Vagina (tissue), 2 donors: ENCODE measurements around the gene MYO7B. TPM values are rescaled to one million over a fixed set of nuclear protein-coding genes. Genes with fewer than 3 reads are reported as not detected.
A peak's percentile ranks its signal among the peaks of the same experiment; 100 is the strongest.
"Not testable (repeated sequence)": the region's sequence is repeated elsewhere in the genome, so short reads cannot be mapped to it uniquely, and the experiment has no call there.

Experiments used
- DNase-seq, 2 donors: peaks; one replicate each; pipeline ENCODE4 v3.0.0-alpha.2; 2017; ENCODE audit errors: extremely low spot score in 2 of 2
- H3K27ac ChIP-seq: fragments of 200-600 bp; sonication (generic); one replicate; pipeline ENCODE4 v1.5.1; 2019
- H3K27me3 ChIP-seq: fragments of 200-600 bp; sonication (generic); one replicate; pipeline ENCODE4 v1.5.1; 2019
- H3K36me3 ChIP-seq, 2 donors: fragments of 200-600 bp; sonication (generic); one replicate each; pipeline ENCODE4 v1.5.1; 2017 to 2019
- H3K4me1 ChIP-seq: fragments of 200-600 bp; sonication (generic); one replicate; pipeline ENCODE4 v1.5.1; 2019
- H3K4me3 ChIP-seq, 2 donors: fragments of 200-600 bp; sonication (generic); 1 replicate in 1 of 2; 2 replicates in 1 of 2; pipeline ENCODE4 v1.5.1; 2016 to 2019
- H3K9me3 ChIP-seq: fragments of 200-600 bp; sonication (generic); one replicate; pipeline ENCODE4 v1.5.1; 2019
- POLR2A ChIP-seq, 2 donors: fragments of 450-650 bp; IDR thresholded peaks; one replicate each; pipeline ENCODE4 v1.6.1; 2017; ENCODE audit warnings: antibody characterized with exemption in 2 of 2, mild to moderate bottlenecking in 2 of 2, moderate library complexity in 2 of 2
- POLR2AphosphoS5 ChIP-seq, 2 donors: sonication (generic); formaldehyde crosslinking; IDR thresholded peaks; one replicate each; pipeline ENCODE4 v1.9.0; 2017; ENCODE audit warnings: antibody characterized with exemption in 2 of 2, mild to moderate bottlenecking in 2 of 2, low read depth in 1 of 2; ENCODE audit not compliant: insufficient read depth in 1 of 2
- intact Hi-C: fragments of 100-400 bp; cut with DNase I; formaldehyde crosslinking; loops from one replicate; pipeline ENCODE4 v1.15.1; 2023
- total RNA-seq: library from RNA; depleted of rRNA; stranded (reverse); fragments of >200 nt; gene quantifications from one replicate; pipeline ENCODE4 v1.2.3, GENCODE V29; 2016
- TF ChIP-seq, protein P1 (sequence below), 3 experiments: fragments of 450-650 bp in 2 of 3; fragments of 200-600 bp in 1 of 3; sonication (generic) in 1 of 3; IDR thresholded peaks; one replicate each; pipeline ENCODE4 v1.5.1; 2017 to 2019; ENCODE audit warnings: antibody characterized with exemption in 3 of 3, mild to moderate bottlenecking in 2 of 3, moderate library complexity in 2 of 3

The MYO7B gene
- total RNA-seq, 1 donor from 2014 or later: not detected

DNA sequence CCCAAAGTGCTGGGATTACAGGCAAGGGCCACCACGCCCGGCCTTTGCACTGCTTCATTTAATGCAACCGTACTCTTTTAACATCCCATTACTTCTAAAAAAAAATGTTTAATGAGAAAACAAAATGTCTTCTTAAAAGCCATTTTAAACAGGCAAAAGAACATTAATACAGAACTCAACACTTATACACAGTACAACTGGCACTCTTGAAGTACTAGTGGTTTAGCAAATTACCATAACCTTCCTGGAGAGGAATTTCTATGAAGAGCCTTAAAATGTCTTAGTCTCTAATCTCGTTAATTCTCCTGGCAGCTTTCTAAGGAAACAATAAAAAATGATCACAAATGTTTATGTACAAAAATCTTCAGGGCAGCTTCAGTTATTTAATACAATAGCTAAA lies 15.1 kb upstream of the MYO7B start:
- no peak overlapping the region for H3K4me3 ChIP-seq
- no peaks in the 10 kb centered on the region for H3K9me3 ChIP-seq
- H3K4me1 ChIP-seq: peaks cover 43% of the 10 kb centered on the region
- TF ChIP-seq, protein P1, sequence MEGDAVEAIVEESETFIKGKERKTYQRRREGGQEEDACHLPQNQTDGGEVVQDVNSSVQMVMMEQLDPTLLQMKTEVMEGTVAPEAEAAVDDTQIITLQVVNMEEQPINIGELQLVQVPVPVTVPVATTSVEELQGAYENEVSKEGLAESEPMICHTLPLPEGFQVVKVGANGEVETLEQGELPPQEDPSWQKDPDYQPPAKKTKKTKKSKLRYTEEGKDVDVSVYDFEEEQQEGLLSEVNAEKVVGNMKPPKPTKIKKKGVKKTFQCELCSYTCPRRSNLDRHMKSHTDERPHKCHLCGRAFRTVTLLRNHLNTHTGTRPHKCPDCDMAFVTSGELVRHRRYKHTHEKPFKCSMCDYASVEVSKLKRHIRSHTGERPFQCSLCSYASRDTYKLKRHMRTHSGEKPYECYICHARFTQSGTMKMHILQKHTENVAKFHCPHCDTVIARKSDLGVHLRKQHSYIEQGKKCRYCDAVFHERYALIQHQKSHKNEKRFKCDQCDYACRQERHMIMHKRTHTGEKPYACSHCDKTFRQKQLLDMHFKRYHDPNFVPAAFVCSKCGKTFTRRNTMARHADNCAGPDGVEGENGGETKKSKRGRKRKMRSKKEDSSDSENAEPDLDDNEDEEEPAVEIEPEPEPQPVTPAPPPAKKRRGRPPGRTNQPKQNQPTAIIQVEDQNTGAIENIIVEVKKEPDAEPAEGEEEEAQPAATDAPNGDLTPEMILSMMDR (IDR thresholded peaks at IDR 0.05): no peak
- TF ChIP-seq POLR2A (IDR thresholded peaks at IDR 0.05) (no peak), POLR2AphosphoS5 (IDR thresholded peaks at IDR 0.05; ENCODE audit: insufficient read depth in 1 of 2, low read depth in 1 of 2) (no peak)
- no peak overlapping the region for H3K27ac ChIP-seq
- DNase-seq: no peak
- intact Hi-C loops: no loop called here
- H3K36me3 ChIP-seq: peaks cover 0 to 26% of the 10 kb centered on the region in 2 donors
- H3K27me3 ChIP-seq: no peaks in the 10 kb centered on the region

- TF ChIP-seq POLR2A (IDR thresholded peaks at IDR 0.05): no peak
- TF ChIP-seq POLR2AphosphoS5 (IDR thresholded peaks at IDR 0.05; ENCODE audit: insufficient read depth in 1 of 2, low read depth in 1 of 2): no peak
- TF ChIP-seq, protein P1 (IDR thresholded peaks at IDR 0.05): no peak
- Histone ChIP-seq H3K27ac (no peak overlapping the region), H3K36me3 (peaks cover 0 to 23% of the 10 kb centered on the region in 2 donors), H3K9me3 (no peaks in the 10 kb centered on the region), H3K27me3 (no peaks in the 10 kb centered on the region), H3K4me3 (no peak overlapping the region), H3K4me1 (peaks cover 43% of the 10 kb centered on the region)
- peak in 1 of 2 donors; percentile 32 for DNase-seq
- intact Hi-C loops: no loop called here
Measured at GRCh38 chr2:127523269-127523939, 12.1 kb upstream of the MYO7B start.

DNA sequence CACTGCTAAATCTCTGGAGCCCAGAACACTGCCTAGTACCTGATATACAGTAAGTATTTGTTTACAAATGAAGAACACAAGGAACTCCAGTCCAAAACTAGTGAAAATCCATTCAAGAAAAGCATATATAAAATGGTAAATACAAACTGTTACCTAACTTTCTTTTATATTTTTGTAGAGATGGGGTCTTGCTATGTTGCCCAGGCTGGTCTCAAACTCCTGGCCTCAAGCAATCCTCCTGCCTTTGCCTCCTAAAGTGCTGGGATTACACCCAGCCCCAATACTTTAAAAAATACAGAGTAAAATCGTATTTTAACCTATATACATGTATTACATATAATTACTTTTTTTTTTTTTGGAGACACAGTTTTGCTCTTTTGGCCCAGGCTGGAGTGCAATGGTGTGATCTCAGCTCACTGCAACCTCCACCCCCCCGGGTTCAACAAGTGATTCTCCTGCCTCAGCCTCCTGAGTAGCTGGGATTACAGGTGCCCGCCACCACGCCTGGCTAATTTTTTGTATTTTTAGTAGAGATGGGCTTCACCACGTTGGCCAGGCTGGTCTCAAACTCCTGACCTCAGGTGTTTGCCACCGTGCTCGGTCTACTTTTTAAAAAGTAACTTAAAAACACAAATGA lies 11.2 kb upstream of the MYO7B start:
- DNase-seq, H3K27ac ChIP-seq, H3K9me3 ChIP-seq, intact Hi-C loops, H3K4me3 ChIP-seq, H3K27me3 ChIP-seq: not testable (repeated sequence)
- H3K36me3 ChIP-seq: peaks cover 0 to 23% of the 10 kb centered on the region in 2 donors
- H3K4me1 ChIP-seq: peaks cover 43% of the 10 kb centered on the region

- Histone ChIP-seq H3K27ac (peak overlapping the region; percentile 94), H3K4me1 (peaks cover 43% of the 10 kb centered on the region), H3K9me3 (no peaks in the 10 kb centered on the region), H3K36me3 (peaks cover 0 to 19% of the 10 kb centered on the region in 2 donors), H3K4me3 (peak overlapping the region; percentile 91 to 93), H3K27me3 (no peaks in the 10 kb centered on the region)
- intact Hi-C loops: no loop called here
- TF ChIP-seq POLR2A (IDR thresholded peaks at IDR 0.05) (no peak), POLR2AphosphoS5 (IDR thresholded peaks at IDR 0.05; ENCODE audit: insufficient read depth in 1 of 2, low read depth in 1 of 2) (no peak)
- TF ChIP-seq, protein P1 (IDR thresholded peaks at IDR 0.05): no peak
- DNase-seq: peak in 1 of 2 donors; percentile 86
Measured at GRCh38 chr2:127525691-127526131, 9.8 kb upstream of the MYO7B start.

DNA sequence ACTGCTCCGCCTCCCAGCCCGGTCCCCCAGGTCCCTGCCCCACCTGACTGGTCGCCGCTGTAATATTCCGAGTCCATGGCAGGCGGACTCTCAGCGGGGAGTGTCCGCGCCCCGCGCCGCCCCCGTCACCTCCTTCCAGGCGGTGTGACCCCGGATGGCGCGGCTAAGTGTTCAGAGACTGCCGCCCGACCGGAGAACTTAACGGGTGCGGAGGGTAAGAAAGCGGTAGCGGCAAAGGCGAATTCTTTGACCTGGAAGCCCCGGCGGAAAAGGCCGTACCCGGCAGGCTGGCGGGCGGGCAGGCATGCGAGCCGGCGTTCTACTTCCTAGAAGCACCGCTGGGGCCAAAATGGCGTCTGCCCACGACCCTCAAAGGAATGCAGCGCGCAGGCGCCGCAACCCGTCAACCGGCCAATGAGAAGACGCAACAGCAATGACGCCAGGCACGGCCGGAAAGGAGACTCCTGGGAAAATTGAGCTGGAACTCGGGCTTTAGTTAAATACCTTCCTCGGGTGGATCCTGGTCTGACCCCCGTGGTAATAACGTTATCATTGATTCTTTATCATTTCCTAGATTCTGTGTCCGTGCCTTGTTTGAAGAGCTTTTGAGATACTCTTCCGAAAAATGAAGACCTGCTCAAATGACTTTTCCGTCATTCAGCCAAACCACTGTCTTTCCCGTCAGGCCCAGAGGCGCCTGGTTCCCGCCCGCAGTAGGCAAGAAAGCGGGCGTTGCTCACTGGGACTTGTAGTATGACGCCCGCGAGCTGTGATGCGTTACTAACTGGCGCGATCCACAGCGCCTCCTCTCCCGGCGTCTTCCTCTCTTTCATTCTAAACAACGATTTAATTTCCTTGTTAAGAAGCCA lies 9.1 kb upstream of the MYO7B start, which contains the start of gene IWS1:
Gene IWS1, minus strand, starts transcription at position 358 of the 869 bp plus-strand sequence. Its CDS starts 281 bp downstream, at position 77.
- DNase-seq: peak in 1 of 2 donors; percentile 98
- intact Hi-C loops: no loop called here

More for the DNA sequence above, 9.1 kb upstream of the MYO7B start, which contains the start of gene IWS1:
- peak within 1 kb of the TSS; percentile 94 for H3K27ac ChIP-seq
- no peaks in the 10 kb centered on the region for H3K9me3 ChIP-seq
- no peaks in the 10 kb centered on the region for H3K27me3 ChIP-seq
- TF ChIP-seq, protein P1 (IDR thresholded peaks at IDR 0.05): peak in 1 of 3 experiments; percentile 57
- TF ChIP-seq POLR2AphosphoS5 (IDR thresholded peaks at IDR 0.05; ENCODE audit: insufficient read depth in 1 of 2, low read depth in 1 of 2) (peak; percentile 88 to 97), POLR2A (IDR thresholded peaks at IDR 0.05) (peak in 1 of 2 donors; percentile 67)
- peak within 1 kb of the TSS; percentile 91 to 93 for H3K4me3 ChIP-seq
- H3K36me3 ChIP-seq: peaks cover 0 to 16% of the 10 kb centered on the region in 2 donors
- peaks cover 43% of the 10 kb centered on the region for H3K4me1 ChIP-seq
